Measurements from ENCODE around the gene NADSYN1.

The NADSYN1 gene

GRCh38 chr11:71408826-71409225 is 44.2 kb upstream of the NADSYN1 start:
- no peaks in the 10 kb centered on the region for H3K36me3 ChIP-seq (ENCODE audit: control insufficient read depth in 1 of 2, insufficient read depth in 2 of 2, low read depth in 1 of 2, low read length in 2 of 2)
- H3K4me1 ChIP-seq (ENCODE audit: control insufficient read depth, insufficient read depth, low read depth, low read length), result no peaks in the 10 kb centered on the region
- no peak overlapping the region for H3K23ac ChIP-seq (ENCODE audit: low read length in 2 of 2)
- no peak overlapping the region for H4K8ac ChIP-seq (ENCODE audit: low read length)
- no peak overlapping the region for H3K9ac ChIP-seq (ENCODE audit: low read length)
- H2BK15ac ChIP-seq (ENCODE audit: low read depth, poor library complexity, severe bottlenecking), result no peak overlapping the region
- no peaks in the 10 kb centered on the region for H3K79me1 ChIP-seq (replicated peaks; ENCODE audit: low read length, poor library complexity, severe bottlenecking)
- no peak overlapping the region for H4K91ac ChIP-seq (ENCODE audit: low read length)
- H2AK5ac ChIP-seq (ENCODE audit: low read length, severe bottlenecking), result no peak overlapping the region
- no peak overlapping the region for H2BK120ac ChIP-seq (ENCODE audit: low read depth, low read length)
- no peak overlapping the region for H2BK5ac ChIP-seq (ENCODE audit: low read depth, low read length, poor library complexity, severe bottlenecking)
- 73% methylated on average over 3 of the region's 7 CpGs for WGBS
- no peak overlapping the region for H3K4ac ChIP-seq (ENCODE audit: low read depth in 1 of 2, low read length in 2 of 2)
- no peak overlapping the region for H2AFZ ChIP-seq (ENCODE audit: low read depth, low read length)
- no peak overlapping the region for H3K14ac ChIP-seq (ENCODE audit: low read length in 2 of 2)
- no peak overlapping the region for H3K27ac ChIP-seq (ENCODE audit: low read length, poor library complexity, severe bottlenecking)
- no peak for DNase-seq
- H3K4me2 ChIP-seq (ENCODE audit: low read length, poor library complexity, severe bottlenecking), result no peak overlapping the region
- H3K9me3 ChIP-seq (ENCODE audit: control insufficient read depth, low read length), result peaks cover 11% of the 10 kb centered on the region
- H3K4me3 ChIP-seq (ENCODE audit: insufficient read depth in 1 of 2, low read depth in 1 of 2, low read length in 2 of 2), result no peak overlapping the region
- no peak overlapping the region for H3K18ac ChIP-seq (ENCODE audit: low read depth in 1 of 2, low read length in 2 of 2)
- no peak overlapping the region for H2BK12ac ChIP-seq (ENCODE audit: low read length in 2 of 2)
- peaks cover 11 to 58% of the 10 kb centered on the region in 2 experiments for H3K27me3 ChIP-seq (ENCODE audit: control insufficient read depth in 1 of 2, insufficient read depth in 1 of 2, low read length in 2 of 2)

GRCh38 chr11:71410363-71410966 is 42.5 kb upstream of the NADSYN1 start:
- no peak overlapping the region for H3K4me3 ChIP-seq (ENCODE audit: insufficient read depth in 1 of 2, low read depth in 1 of 2, low read length in 2 of 2)
- DNase-seq, result no peak
- no peaks in the 10 kb centered on the region for H3K4me1 ChIP-seq (ENCODE audit: control insufficient read depth, insufficient read depth, low read depth, low read length)
- H2BK12ac ChIP-seq (ENCODE audit: low read length in 2 of 2), result no peak overlapping the region
- no peak overlapping the region for H3K4ac ChIP-seq (ENCODE audit: low read depth in 1 of 2, low read length in 2 of 2)
- no peak overlapping the region for H3K4me2 ChIP-seq (ENCODE audit: low read length, poor library complexity, severe bottlenecking)
- no peaks in the 10 kb centered on the region for H3K79me1 ChIP-seq (replicated peaks; ENCODE audit: low read length, poor library complexity, severe bottlenecking)
- no peak overlapping the region for H4K91ac ChIP-seq (ENCODE audit: low read length)
- WGBS, result 80% methylated on average over 7 of the region's 7 CpGs
- H3K27me3 ChIP-seq (ENCODE audit: control insufficient read depth in 1 of 2, insufficient read depth in 1 of 2, low read length in 2 of 2), result peaks cover 12 to 56% of the 10 kb centered on the region in 2 experiments
- H3K36me3 ChIP-seq (ENCODE audit: control insufficient read depth in 1 of 2, insufficient read depth in 2 of 2, low read depth in 1 of 2, low read length in 2 of 2), result no peaks in the 10 kb centered on the region
- peaks cover 6% of the 10 kb centered on the region for H3K9me3 ChIP-seq (ENCODE audit: control insufficient read depth, low read length)
- no peak overlapping the region for H2BK5ac ChIP-seq (ENCODE audit: low read depth, low read length, poor library complexity, severe bottlenecking)
- H2AFZ ChIP-seq (ENCODE audit: low read depth, low read length), result no peak overlapping the region
- H3K27ac ChIP-seq (ENCODE audit: low read length, poor library complexity, severe bottlenecking), result no peak overlapping the region
- no peak overlapping the region for H3K23ac ChIP-seq (ENCODE audit: low read length in 2 of 2)
- H3K9ac ChIP-seq (ENCODE audit: low read length), result no peak overlapping the region
- H2BK120ac ChIP-seq (ENCODE audit: low read depth, low read length), result no peak overlapping the region
- no peak overlapping the region for H2BK15ac ChIP-seq (ENCODE audit: low read depth, poor library complexity, severe bottlenecking)
- H3K14ac ChIP-seq (ENCODE audit: low read length in 2 of 2), result no peak overlapping the region
- H4K8ac ChIP-seq (ENCODE audit: low read length), result no peak overlapping the region
- no peak overlapping the region for H3K18ac ChIP-seq (ENCODE audit: low read depth in 1 of 2, low read length in 2 of 2)
- no peak overlapping the region for H2AK5ac ChIP-seq (ENCODE audit: low read length, severe bottlenecking)

DNA sequence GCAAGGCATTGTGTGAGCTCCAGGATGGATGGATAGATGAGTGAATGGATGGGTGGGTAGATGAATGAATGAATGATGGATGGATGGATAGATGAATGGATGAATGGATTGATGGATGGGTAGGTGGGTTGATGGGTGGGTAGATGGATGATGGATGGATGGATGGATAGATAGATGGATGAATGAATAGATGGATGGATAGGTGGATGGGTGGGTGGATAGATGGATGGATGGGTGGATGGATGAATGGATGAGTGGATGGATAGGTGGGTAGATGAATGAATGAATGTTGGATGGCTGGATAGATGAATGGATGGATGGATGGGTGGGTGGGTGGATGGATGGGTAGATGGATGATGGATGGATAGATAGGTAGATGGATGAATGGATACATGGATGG is 38.4 kb upstream of the NADSYN1 start:
- no peak overlapping the region for H2BK15ac ChIP-seq (ENCODE audit: low read depth, poor library complexity, severe bottlenecking)
- H3K4ac ChIP-seq (ENCODE audit: low read depth in 1 of 2, low read length in 2 of 2), result no peak overlapping the region

GRCh38 chr11:71418643-71419042 is 34.4 kb upstream of the NADSYN1 start:
- Histone ChIP-seq H3K4me2 (ENCODE audit: low read length, poor library complexity, severe bottlenecking) (no peak overlapping the region), H2AFZ (ENCODE audit: low read depth, low read length) (no peak overlapping the region), H3K79me1 (replicated peaks; ENCODE audit: low read length, poor library complexity, severe bottlenecking) (no peaks in the 10 kb centered on the region), H2BK120ac (ENCODE audit: low read depth, low read length) (no peak overlapping the region), H3K4me1 (ENCODE audit: control insufficient read depth, insufficient read depth, low read depth, low read length) (no peaks in the 10 kb centered on the region), H3K14ac (ENCODE audit: low read length in 2 of 2) (no peak overlapping the region), H2AK5ac (ENCODE audit: low read length, severe bottlenecking) (no peak overlapping the region), H4K91ac (ENCODE audit: low read length) (no peak overlapping the region), H2BK5ac (ENCODE audit: low read depth, low read length, poor library complexity, severe bottlenecking) (no peak overlapping the region), H3K9ac (ENCODE audit: low read length) (no peak overlapping the region), H3K23ac (ENCODE audit: low read length in 2 of 2) (no peak overlapping the region), H3K4me3 (ENCODE audit: insufficient read depth in 1 of 2, low read depth in 1 of 2, low read length in 2 of 2) (no peak overlapping the region), H3K4ac (ENCODE audit: low read depth in 1 of 2, low read length in 2 of 2) (no peak overlapping the region), H4K8ac (ENCODE audit: low read length) (no peak overlapping the region), H3K27ac (ENCODE audit: low read length, poor library complexity, severe bottlenecking) (no peak overlapping the region), H2BK15ac (ENCODE audit: low read depth, poor library complexity, severe bottlenecking) (no peak overlapping the region), H3K18ac (ENCODE audit: low read depth in 1 of 2, low read length in 2 of 2) (no peak overlapping the region), H2BK12ac (ENCODE audit: low read length in 2 of 2) (no peak overlapping the region), H3K36me3 (ENCODE audit: control insufficient read depth in 1 of 2, insufficient read depth in 2 of 2, low read depth in 1 of 2, low read length in 2 of 2) (no peaks in the 10 kb centered on the region), H3K9me3 (ENCODE audit: control insufficient read depth, low read length) (no peaks in the 10 kb centered on the region), H3K27me3 (ENCODE audit: control insufficient read depth in 1 of 2, insufficient read depth in 1 of 2, low read length in 2 of 2) (peaks cover 16 to 67% of the 10 kb centered on the region in 2 experiments)
- WGBS, result 79% methylated on average over 7 of the region's 8 CpGs
- DNase-seq, result no peak

More for the DNA sequence above, 38.4 kb upstream of the NADSYN1 start:
- Histone ChIP-seq H3K4me3 (ENCODE audit: insufficient read depth in 1 of 2, low read depth in 1 of 2, low read length in 2 of 2) (no peak overlapping the region), H3K36me3 (ENCODE audit: control insufficient read depth in 1 of 2, insufficient read depth in 2 of 2, low read depth in 1 of 2, low read length in 2 of 2) (no peaks in the 10 kb centered on the region), H3K4me1 (ENCODE audit: control insufficient read depth, insufficient read depth, low read depth, low read length) (no peaks in the 10 kb centered on the region), H2BK120ac (ENCODE audit: low read depth, low read length) (no peak overlapping the region), H3K27ac (ENCODE audit: low read length, poor library complexity, severe bottlenecking) (no peak overlapping the region), H3K27me3 (ENCODE audit: control insufficient read depth in 1 of 2, insufficient read depth in 1 of 2, low read length in 2 of 2) (peaks cover 17 to 52% of the 10 kb centered on the region in 2 experiments), H3K9ac (ENCODE audit: low read length) (no peak overlapping the region), H3K14ac (ENCODE audit: low read length in 2 of 2) (no peak overlapping the region), H2BK5ac (ENCODE audit: low read depth, low read length, poor library complexity, severe bottlenecking) (no peak overlapping the region), H3K18ac (ENCODE audit: low read depth in 1 of 2, low read length in 2 of 2) (no peak overlapping the region), H3K23ac (ENCODE audit: low read length in 2 of 2) (no peak overlapping the region), H3K9me3 (ENCODE audit: control insufficient read depth, low read length) (peaks cover 6% of the 10 kb centered on the region), H4K8ac (ENCODE audit: low read length) (no peak overlapping the region), H4K91ac (ENCODE audit: low read length) (no peak overlapping the region), H3K4me2 (ENCODE audit: low read length, poor library complexity, severe bottlenecking) (no peak overlapping the region), H2AK5ac (ENCODE audit: low read length, severe bottlenecking) (no peak overlapping the region), H2BK12ac (ENCODE audit: low read length in 2 of 2) (no peak overlapping the region), H2AFZ (ENCODE audit: low read depth, low read length) (no peak overlapping the region), H3K79me1 (replicated peaks; ENCODE audit: low read length, poor library complexity, severe bottlenecking) (no peaks in the 10 kb centered on the region)
- DNase-seq, result no peak
